Fibroblast of mammary gland (primary cell): Measurements from ENCODE around the gene TNFSF9.
"Not testable (repeated sequence)": the region's sequence is repeated elsewhere in the genome, so short reads cannot be mapped to it uniquely, and the experiment has no call there.

ENCODE experiments used
- DNase-seq: peaks from one replicate; pipeline ENCODE4 v3.0.0-alpha.2; 2010; ENCODE audit warnings: low read depth
- H3K4me3 ChIP-seq: 2 replicates; pipeline ENCODE4 v1.5.1; 2011; ENCODE audit warnings: low read depth, mild to moderate bottlenecking, low read length, moderate library complexity; ENCODE audit not compliant: control insufficient read depth
- TF ChIP-seq, protein P1 (sequence below): conservative IDR thresholded peaks from 2 replicates; pipeline ENCODE4 v1.5.1; 2011; ENCODE audit warnings: low read depth, low read length, inconsistent platforms; ENCODE audit not compliant: control insufficient read depth, insufficient read depth

TNFSF9 gene

DNA sequence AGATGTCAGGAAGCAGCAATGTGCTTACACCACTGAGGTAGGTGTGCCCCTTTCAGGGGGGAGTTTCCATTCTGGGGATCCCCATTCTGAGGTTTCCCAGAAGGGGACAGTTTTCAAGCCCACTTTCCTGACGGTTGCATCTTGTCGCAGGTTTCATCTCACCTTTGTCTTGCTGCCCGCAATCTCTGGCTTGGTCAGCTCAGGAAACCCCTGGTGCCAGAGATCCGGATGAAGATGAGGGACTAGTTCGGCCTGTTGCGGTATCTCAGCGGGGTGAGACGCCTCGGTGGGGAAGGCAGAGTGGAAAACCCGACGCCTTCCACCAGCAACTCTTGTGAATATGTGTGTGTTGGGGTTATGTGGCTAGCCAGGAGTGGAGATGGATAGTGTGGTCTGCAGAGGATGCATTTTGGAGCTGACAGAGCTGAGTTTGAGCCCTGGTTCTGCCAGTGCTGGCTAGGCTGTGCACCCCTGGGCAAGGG lies 13.1 kb downstream of the TNFSF9 start:
- no peak overlapping the region for H3K4me3 ChIP-seq
- no peak for DNase-seq
- TF ChIP-seq, protein P1, sequence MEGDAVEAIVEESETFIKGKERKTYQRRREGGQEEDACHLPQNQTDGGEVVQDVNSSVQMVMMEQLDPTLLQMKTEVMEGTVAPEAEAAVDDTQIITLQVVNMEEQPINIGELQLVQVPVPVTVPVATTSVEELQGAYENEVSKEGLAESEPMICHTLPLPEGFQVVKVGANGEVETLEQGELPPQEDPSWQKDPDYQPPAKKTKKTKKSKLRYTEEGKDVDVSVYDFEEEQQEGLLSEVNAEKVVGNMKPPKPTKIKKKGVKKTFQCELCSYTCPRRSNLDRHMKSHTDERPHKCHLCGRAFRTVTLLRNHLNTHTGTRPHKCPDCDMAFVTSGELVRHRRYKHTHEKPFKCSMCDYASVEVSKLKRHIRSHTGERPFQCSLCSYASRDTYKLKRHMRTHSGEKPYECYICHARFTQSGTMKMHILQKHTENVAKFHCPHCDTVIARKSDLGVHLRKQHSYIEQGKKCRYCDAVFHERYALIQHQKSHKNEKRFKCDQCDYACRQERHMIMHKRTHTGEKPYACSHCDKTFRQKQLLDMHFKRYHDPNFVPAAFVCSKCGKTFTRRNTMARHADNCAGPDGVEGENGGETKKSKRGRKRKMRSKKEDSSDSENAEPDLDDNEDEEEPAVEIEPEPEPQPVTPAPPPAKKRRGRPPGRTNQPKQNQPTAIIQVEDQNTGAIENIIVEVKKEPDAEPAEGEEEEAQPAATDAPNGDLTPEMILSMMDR = no peak

DNA sequence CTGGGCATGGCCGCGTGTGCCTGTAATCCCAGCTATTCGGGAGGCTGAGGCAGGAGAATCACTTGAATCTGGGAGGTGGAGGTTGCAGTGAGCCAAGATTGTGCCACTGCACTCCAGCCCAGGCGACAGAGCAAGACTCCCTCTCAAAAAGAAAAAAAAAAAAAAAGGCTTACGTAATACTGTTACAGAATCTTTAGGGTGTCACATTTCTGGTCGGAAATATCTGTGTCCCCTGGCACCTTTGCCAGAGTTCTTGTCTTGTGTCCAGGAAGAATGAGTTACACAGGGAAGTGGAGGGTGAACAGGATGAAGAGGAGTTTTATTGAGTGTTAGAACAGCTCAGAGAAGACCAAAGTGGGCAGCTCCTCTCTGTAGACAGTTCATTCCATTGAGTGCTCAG lies 19.9 kb downstream of the TNFSF9 start:
- not testable (repeated sequence) for H3K4me3 ChIP-seq, DNase-seq

DNA sequence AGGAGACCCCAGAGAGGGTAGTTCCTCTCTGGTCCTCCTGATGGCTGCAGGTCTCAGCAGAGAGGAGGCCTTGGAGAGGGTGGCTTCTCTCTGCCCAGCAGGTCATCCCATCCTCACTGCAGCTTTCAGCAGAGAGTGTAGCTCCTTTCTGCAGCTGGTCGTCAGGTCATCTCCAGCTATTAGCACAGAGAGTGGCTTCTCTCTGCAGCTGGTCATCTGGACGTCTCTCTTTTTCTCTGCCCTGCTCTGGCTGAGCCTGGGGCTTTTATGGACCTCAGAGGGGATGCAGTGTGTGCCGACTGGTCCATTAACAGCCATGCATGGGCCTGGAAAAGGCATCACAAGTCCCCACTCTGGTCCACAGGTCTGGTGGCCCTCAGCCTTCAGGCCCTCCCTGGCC lies 20.3 kb downstream of the TNFSF9 start:
- DNase-seq = no peak
- H3K4me3 ChIP-seq = no peak overlapping the region
- TF ChIP-seq, protein P1 = no peak

DNA sequence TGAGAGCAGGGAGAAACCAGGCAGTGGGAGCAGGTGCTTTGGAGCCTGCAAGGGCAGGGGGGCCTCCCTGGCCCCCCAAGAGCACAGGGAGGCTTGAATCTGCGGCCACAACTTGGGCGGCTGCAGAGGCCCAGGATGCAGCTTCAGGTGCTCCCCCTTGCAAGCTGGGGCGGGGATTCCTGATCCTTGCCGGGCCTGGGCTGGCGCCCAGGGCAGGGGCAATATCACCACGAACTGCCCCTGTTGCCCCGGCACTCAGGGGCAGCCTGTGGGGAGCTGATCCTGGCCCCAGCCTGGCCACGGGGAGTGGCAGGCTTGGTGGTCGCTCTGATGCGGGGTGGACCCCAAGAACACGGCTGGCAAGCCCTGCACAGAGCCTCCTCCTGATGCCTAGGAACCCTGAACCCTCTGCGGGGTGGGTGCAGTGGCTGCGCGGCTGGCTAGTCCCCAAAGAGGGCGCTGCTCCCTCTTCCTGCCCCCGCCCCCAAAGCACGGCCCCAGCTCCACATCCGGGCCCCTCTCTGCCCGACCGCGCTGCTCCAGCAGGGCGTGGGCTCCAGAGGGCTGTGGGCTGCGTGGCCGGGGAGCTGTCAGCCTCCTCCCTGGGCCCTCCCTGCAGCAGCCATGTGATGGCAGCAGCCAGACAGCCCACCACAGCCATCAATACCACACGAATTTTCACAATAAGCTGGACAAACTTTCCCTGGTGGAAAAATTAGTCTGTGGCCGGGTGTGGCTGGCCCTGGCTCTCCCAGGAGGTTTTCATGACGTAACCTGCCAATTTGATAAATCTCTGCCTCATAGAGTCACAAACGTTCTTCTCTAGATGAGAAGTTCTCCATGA lies 21.0 kb downstream of the TNFSF9 start:
- TF ChIP-seq, protein P1 = no peak
- H3K4me3 ChIP-seq = no peak overlapping the region
- DNase-seq = peak; percentile 27

DNA sequence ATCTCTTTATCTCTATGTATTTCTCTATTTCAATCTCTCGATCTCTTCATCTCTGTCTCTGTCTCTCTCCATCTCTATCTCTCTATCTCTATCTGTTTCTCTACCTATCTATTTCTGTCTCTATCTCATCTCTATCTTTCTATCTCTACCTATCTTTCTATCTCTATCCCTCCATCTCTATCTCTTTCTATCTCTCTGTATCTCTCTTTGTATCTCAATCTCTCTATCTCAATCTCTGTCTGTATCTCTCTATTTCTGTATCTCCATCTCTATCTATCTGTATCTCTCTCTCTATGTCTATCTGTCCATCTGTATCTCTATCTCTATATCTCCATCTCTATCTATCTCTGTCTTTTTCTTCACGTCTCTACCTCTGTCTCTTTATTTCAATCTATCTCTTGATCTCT lies 25.2 kb downstream of the TNFSF9 start:
- DNase-seq = no peak
- TF ChIP-seq, protein P1 = no peak
- no peak overlapping the region for H3K4me3 ChIP-seq

DNA sequence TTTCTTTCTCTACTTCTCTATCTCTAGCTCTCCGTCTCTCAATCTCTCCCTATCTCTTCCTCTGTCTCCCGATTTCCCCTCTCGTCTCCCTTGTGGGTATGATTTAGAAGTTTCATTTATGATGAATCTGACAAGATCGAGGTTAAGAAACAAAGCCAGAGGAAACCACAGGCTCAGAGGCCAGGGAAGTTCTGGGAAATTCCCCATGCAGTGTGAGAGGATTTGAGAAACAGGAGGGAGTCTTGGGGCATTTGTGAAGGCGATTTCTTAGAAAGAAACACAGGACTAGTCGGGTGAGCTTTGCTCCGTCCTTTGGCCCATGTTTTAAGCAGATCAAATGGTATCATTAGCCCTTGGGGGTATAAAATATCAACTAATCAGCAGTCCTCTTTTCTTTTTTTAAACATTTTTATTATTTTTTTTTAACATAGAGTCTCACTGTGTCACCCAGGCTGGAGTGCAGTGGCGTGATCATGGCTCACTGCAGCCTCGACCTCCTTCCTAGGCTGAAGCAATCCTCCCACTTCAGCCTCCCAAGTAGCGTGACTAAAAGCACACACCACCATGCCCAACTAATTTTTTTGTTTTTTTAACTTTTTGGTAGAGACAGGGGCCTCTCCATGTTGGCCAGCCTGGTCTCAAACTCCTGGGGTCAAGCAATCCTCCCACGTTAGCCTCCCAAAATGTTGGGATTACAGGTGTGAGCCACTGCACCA lies 25.8 kb downstream of the TNFSF9 start:
- TF ChIP-seq, protein P1 = no peak
- no peak for DNase-seq
- H3K4me3 ChIP-seq = no peak overlapping the region

DNA sequence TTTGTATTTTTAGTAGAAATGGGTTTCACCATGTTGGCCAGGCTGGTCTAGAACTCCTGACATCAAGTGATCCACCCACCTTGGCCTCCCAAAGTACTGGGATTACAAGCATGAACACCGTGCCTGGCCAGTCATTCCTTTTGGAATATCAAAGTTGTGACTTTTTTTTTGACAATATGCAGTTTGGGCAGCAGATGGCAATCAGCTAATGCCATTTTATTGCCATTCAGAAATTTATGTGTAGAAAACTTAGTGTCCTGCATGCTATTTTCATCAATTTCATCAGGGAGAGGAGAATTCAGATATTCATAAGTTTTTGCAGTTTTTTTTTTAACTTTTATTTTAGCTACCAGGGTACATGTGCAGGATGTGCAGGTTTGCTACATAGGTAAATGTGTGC lies 31.6 kb downstream of the TNFSF9 start:
- not testable (repeated sequence) for H3K4me3 ChIP-seq

More for the DNA sequence above, 31.6 kb downstream of the TNFSF9 start:
- not testable (repeated sequence) for DNase-seq
